Measurements from ENCODE around the gene ABCB7.
"Not testable (repeated sequence)": the region's sequence is repeated elsewhere in the genome, so short reads cannot be mapped to it uniquely, and the experiment has no call there.

The ABCB7 gene

GRCh38 chrX:75155827-75156525 lies at the start of gene ABCB7:
TSS of gene ABCB7 (minus strand) at chrX:75156283. CDS start at chrX:75156272, 11 bp downstream.
- peak; percentile 14 for DNase-seq (ENCODE audit: low read depth)

GRCh38 chrX:75188415-75189206 lies 32.5 kb upstream of the ABCB7 start:
- not testable (repeated sequence) for DNase-seq (ENCODE audit: low read depth)

- DNase-seq (ENCODE audit: low read depth), result no peak
Observed at GRCh38 chrX:75181721-75182120, 25.6 kb upstream of the ABCB7 start.

- DNase-seq (ENCODE audit: low read depth), result not testable (repeated sequence)
Observed at GRCh38 chrX:75179536-75180293, 23.6 kb upstream of the ABCB7 start.

- not testable (repeated sequence) for DNase-seq (ENCODE audit: low read depth)
Observed at GRCh38 chrX:75172257-75172890, 16.3 kb upstream of the ABCB7 start.

- DNase-seq (ENCODE audit: low read depth), result no peak
Observed at GRCh38 chrX:75158054-75158453, 2.0 kb upstream of the ABCB7 start.

GRCh38 chrX:75156531-75156945 lies 455 bp upstream of the ABCB7 start:
- no peak for DNase-seq (ENCODE audit: low read depth)

- DNase-seq (ENCODE audit: low read depth), result no peak
Observed at GRCh38 chrX:75155447-75155826, 646 bp downstream of the ABCB7 start.

GRCh38 chrX:75154871-75155270 lies 1.2 kb downstream of the ABCB7 start:
- DNase-seq (ENCODE audit: low read depth), result no peak

- DNase-seq (ENCODE audit: low read depth), result no peak
Observed at GRCh38 chrX:75151827-75152592, 4.1 kb downstream of the ABCB7 start.

GRCh38 chrX:75149654-75150053 lies 6.4 kb downstream of the ABCB7 start:
- no peak for DNase-seq (ENCODE audit: low read depth)

GRCh38 chrX:75132672-75133071 lies 23.4 kb downstream of the ABCB7 start:
- no peak for DNase-seq (ENCODE audit: low read depth)

- DNase-seq (ENCODE audit: low read depth), result no peak
Observed at GRCh38 chrX:75131973-75132627, 24.0 kb downstream of the ABCB7 start.

GRCh38 chrX:75129069-75129468 lies 27.0 kb downstream of the ABCB7 start:
- not testable (repeated sequence) for DNase-seq (ENCODE audit: low read depth)

GRCh38 chrX:75118296-75118695 lies 37.8 kb downstream of the ABCB7 start:
- no peak for DNase-seq (ENCODE audit: low read depth)

- DNase-seq (ENCODE audit: low read depth), result no peak
Observed at GRCh38 chrX:75115707-75116413, 40.2 kb downstream of the ABCB7 start.

- no peak for DNase-seq (ENCODE audit: low read depth)
Observed at GRCh38 chrX:75114638-75115037, 41.4 kb downstream of the ABCB7 start.

GRCh38 chrX:75113664-75114063 lies 42.4 kb downstream of the ABCB7 start:
- DNase-seq (ENCODE audit: low read depth), result no peak

- DNase-seq (ENCODE audit: low read depth), result no peak
Observed at GRCh38 chrX:75107863-75108509, 48.1 kb downstream of the ABCB7 start.

- DNase-seq (ENCODE audit: low read depth), result no peak
Observed at GRCh38 chrX:75106772-75107171, 49.3 kb downstream of the ABCB7 start.
